GM12865 (cell line): ENCODE results near the gene CYP2B6.
A peak's percentile ranks its signal among the peaks of the same experiment; 100 is the strongest.
"Not testable (repeated sequence)": the region's sequence is repeated elsewhere in the genome, so short reads cannot be mapped to it uniquely, and the experiment has no call there.

Experiments used
- DNase-seq: peaks from one replicate; pipeline ENCODE4 v3.0.0; 2010; ENCODE audit warnings: low read depth
- H3K4me3 ChIP-seq: 2 replicates; pipeline ENCODE4 v1.5.1; 2011; ENCODE audit warnings: mild to moderate bottlenecking, low read depth, low read length, control low read depth
- CTCF ChIP-seq: IDR thresholded peaks from 2 replicates; pipeline ENCODE4 v1.5.1; 2011; ENCODE audit warnings: low read length, control low read depth, low read depth, inconsistent platforms; ENCODE audit not compliant: insufficient read depth; ENCODE audit errors: missing control alignments

Gene CYP2B6

GRCh38 chr19:40954573-40954972, 36.5 kb upstream of the CYP2B6 start:
- no peak overlapping the region for H3K4me3 ChIP-seq
- no peak for TF ChIP-seq CTCF
- DNase-seq = peak; percentile 2

GRCh38 chr19:40959338-40959737, 31.7 kb upstream of the CYP2B6 start:
- no peak for TF ChIP-seq CTCF
- no peak for DNase-seq

GRCh38 chr19:40960062-40960685, 30.9 kb upstream of the CYP2B6 start:
- no peak for DNase-seq
- no peak for TF ChIP-seq CTCF
- no peak overlapping the region for H3K4me3 ChIP-seq

More at GRCh38 chr19:40959338-40959737, 31.7 kb upstream of the CYP2B6 start:
- H3K4me3 ChIP-seq = no peak overlapping the region

- DNase-seq = no peak
Measured at GRCh38 chr19:40960780-40961179, 30.3 kb upstream of the CYP2B6 start.

GRCh38 chr19:40962460-40962961, 28.6 kb upstream of the CYP2B6 start:
- TF ChIP-seq CTCF = no peak
- DNase-seq = no peak
- no peak overlapping the region for H3K4me3 ChIP-seq

More at GRCh38 chr19:40960780-40961179, 30.3 kb upstream of the CYP2B6 start:
- no peak overlapping the region for H3K4me3 ChIP-seq
- TF ChIP-seq CTCF = no peak

GRCh38 chr19:40964361-40964760, 26.7 kb upstream of the CYP2B6 start:
- H3K4me3 ChIP-seq, DNase-seq: not testable (repeated sequence)

GRCh38 chr19:40965351-40965750, 25.7 kb upstream of the CYP2B6 start:
- not testable (repeated sequence) for DNase-seq, H3K4me3 ChIP-seq

- not testable (repeated sequence) for DNase-seq
Measured at GRCh38 chr19:40966591-40966990, 24.5 kb upstream of the CYP2B6 start.

GRCh38 chr19:40968065-40968464, 23.0 kb upstream of the CYP2B6 start:
- not testable (repeated sequence) for H3K4me3 ChIP-seq, DNase-seq

More at GRCh38 chr19:40966591-40966990, 24.5 kb upstream of the CYP2B6 start:
- H3K4me3 ChIP-seq = not testable (repeated sequence)

GRCh38 chr19:40969721-40970120, 21.4 kb upstream of the CYP2B6 start:
- H3K4me3 ChIP-seq, DNase-seq: not testable (repeated sequence)

- peak; percentile 2 for DNase-seq
- H3K4me3 ChIP-seq = not testable (repeated sequence)
Measured at GRCh38 chr19:40970396-40971345, 20.4 kb upstream of the CYP2B6 start.
